IPS-15b (cell line): ENCODE measurements around the gene HELZ.

Experiments
- H3K27me3 ChIP-seq: one replicate; pipeline ENCODE4 v1.6.1; 2013; ENCODE audit warnings: low read length; ENCODE audit not compliant: control insufficient read depth, insufficient read depth
- H3K36me3 ChIP-seq: one replicate; pipeline ENCODE4 v1.6.1; 2013; ENCODE audit warnings: low read length; ENCODE audit not compliant: control insufficient read depth, insufficient read depth
- H3K4me1 ChIP-seq: one replicate; pipeline ENCODE4 v1.6.1; 2013; ENCODE audit warnings: mild to moderate bottlenecking, low read length; ENCODE audit not compliant: control insufficient read depth, insufficient read depth
- H3K4me3 ChIP-seq: one replicate; pipeline ENCODE4 v1.5.1; 2013; ENCODE audit warnings: low read depth, low read length
- H3K9ac ChIP-seq: one replicate; pipeline ENCODE4 v1.6.1; 2013; ENCODE audit warnings: low read depth, mild to moderate bottlenecking, low read length
- H3K9me3 ChIP-seq: one replicate; pipeline ENCODE4 v1.6.1; 2013; ENCODE audit warnings: mild to moderate bottlenecking, low read length; ENCODE audit not compliant: control insufficient read depth, insufficient read depth

HELZ gene

GRCh38 chr17:67067571-67068482, 177.2 kb downstream of the HELZ start:
- Histone ChIP-seq H3K4me1 (no peaks in the 10 kb centered on the region), H3K27me3 (no peaks in the 10 kb centered on the region), H3K4me3 (no peak overlapping the region)

GRCh38 chr17:67066717-67067116, 178.3 kb downstream of the HELZ start:
- Histone ChIP-seq H3K4me3 (no peak overlapping the region), H3K4me1 (no peaks in the 10 kb centered on the region), H3K36me3 (no peaks in the 10 kb centered on the region), H3K9ac (no peak overlapping the region), H3K9me3 (no peaks in the 10 kb centered on the region), H3K27me3 (no peaks in the 10 kb centered on the region)

More at GRCh38 chr17:67067571-67068482, 177.2 kb downstream of the HELZ start:
- Histone ChIP-seq H3K9ac (no peak overlapping the region), H3K9me3 (no peaks in the 10 kb centered on the region), H3K36me3 (no peaks in the 10 kb centered on the region)

- Histone ChIP-seq H3K27me3 (no peaks in the 10 kb centered on the region), H3K36me3 (no peaks in the 10 kb centered on the region), H3K4me3 (no peak overlapping the region), H3K9ac (no peak overlapping the region), H3K4me1 (no peaks in the 10 kb centered on the region), H3K9me3 (no peaks in the 10 kb centered on the region)
Observed at GRCh38 chr17:67063141-67063540, 181.9 kb downstream of the HELZ start.

DNA sequence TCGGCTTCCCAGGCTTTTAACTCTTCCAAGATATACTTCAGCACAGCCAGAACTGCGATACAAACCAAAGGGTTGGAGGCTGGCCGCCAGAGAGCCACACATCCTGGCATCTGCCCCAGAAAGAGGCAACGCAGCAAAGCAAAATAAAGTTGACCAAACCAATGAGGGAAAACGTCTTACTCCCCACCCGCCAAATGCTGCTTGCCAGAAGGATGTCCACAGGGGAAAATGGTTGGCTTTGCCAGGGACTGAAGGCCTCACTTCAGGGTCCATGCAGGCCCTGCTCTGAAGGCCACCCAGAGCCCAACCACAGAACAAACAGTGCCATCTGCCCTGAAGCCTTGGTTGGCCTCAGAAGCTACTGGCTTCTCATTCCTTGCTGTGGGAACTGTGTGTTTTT, 185.6 kb downstream of the HELZ start:
- H3K4me3 ChIP-seq, result no peak overlapping the region
- no peaks in the 10 kb centered on the region for H3K27me3 ChIP-seq
- H3K9me3 ChIP-seq, result no peaks in the 10 kb centered on the region
- H3K9ac ChIP-seq, result no peak overlapping the region
- H3K4me1 ChIP-seq, result no peaks in the 10 kb centered on the region
- H3K36me3 ChIP-seq, result no peaks in the 10 kb centered on the region

DNA sequence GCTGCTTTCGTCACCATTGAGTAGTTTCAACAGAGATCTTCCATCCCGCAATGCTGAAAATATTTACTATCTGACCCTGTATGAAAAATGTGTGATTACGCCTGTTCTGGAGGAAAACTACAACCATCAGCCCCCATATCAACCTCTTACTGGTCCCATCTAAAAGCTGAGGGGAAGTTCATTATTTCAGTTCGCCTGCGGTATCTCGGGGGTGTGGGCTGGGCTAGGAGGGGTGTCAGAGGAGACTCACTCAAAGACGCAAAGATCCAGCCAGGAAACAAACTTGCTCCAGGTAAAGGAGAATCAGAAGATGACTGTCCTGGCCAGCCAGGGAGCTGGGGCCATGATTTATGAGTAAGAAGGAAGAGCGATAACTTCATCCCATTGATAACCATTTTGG, 187.0 kb downstream of the HELZ start:
- Histone ChIP-seq H3K36me3 (no peaks in the 10 kb centered on the region), H3K9ac (no peak overlapping the region), H3K27me3 (no peaks in the 10 kb centered on the region), H3K4me1 (no peaks in the 10 kb centered on the region), H3K4me3 (no peak overlapping the region), H3K9me3 (no peaks in the 10 kb centered on the region)

DNA sequence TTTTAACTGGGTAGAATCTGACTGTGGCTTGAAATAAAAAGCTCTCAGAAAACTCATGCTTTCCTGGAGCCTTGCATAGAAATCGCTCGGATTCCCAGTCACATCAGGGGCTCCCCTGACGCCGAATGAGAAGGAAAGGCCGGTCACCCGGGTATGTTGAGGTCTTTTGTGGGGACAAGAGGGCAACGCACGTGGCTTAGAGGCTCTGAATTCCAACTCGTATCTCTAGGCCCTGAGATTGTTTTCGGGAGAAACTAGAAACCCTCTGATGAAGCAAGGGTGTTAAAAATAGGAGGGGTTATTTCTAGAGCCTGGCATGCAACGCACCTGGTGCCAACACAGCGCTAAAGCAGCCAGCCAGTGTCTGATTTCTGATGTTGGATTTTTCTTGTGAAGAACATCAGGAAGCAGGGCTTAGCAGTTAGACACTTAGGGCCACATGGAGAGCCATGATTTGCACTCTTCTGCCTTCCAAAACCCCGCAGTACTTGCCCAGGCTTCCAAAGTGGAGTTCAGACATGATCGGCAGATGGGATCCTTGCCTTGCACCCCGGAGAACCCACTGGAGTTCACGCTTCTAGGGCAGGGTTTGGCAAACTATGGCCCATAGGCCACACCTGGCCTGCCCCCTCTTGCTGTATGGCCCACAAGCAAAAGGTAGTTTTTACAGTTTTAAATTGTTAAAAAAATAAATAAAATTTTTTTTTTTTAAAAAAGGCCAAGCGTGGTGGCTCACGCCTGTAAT, 188.1 kb downstream of the HELZ start:
- H3K27me3 ChIP-seq, result no peaks in the 10 kb centered on the region
- H3K9me3 ChIP-seq, result no peaks in the 10 kb centered on the region

GRCh38 chr17:67055811-67056745, 188.9 kb downstream of the HELZ start:
- H3K27me3 ChIP-seq, result no peaks in the 10 kb centered on the region
- H3K4me3 ChIP-seq, result no peak overlapping the region
- no peaks in the 10 kb centered on the region for H3K36me3 ChIP-seq
- H3K9ac ChIP-seq, result no peak overlapping the region
- no peaks in the 10 kb centered on the region for H3K4me1 ChIP-seq
- H3K9me3 ChIP-seq, result no peaks in the 10 kb centered on the region

More for the DNA sequence above, 188.1 kb downstream of the HELZ start:
- no peaks in the 10 kb centered on the region for H3K36me3 ChIP-seq
- no peak overlapping the region for H3K9ac ChIP-seq
- H3K4me3 ChIP-seq, result no peak overlapping the region
- no peaks in the 10 kb centered on the region for H3K4me1 ChIP-seq

- Histone ChIP-seq H3K27me3 (no peaks in the 10 kb centered on the region), H3K4me1 (no peaks in the 10 kb centered on the region)
Observed at GRCh38 chr17:67055041-67055443, 190.0 kb downstream of the HELZ start.

GRCh38 chr17:67054608-67055007, 190.4 kb downstream of the HELZ start:
- Histone ChIP-seq H3K4me3 (no peak overlapping the region), H3K36me3 (no peaks in the 10 kb centered on the region), H3K9ac (no peak overlapping the region), H3K9me3 (no peaks in the 10 kb centered on the region), H3K27me3 (no peaks in the 10 kb centered on the region), H3K4me1 (no peaks in the 10 kb centered on the region)

More at GRCh38 chr17:67055041-67055443, 190.0 kb downstream of the HELZ start:
- Histone ChIP-seq H3K4me3 (no peak overlapping the region), H3K9me3 (no peaks in the 10 kb centered on the region), H3K36me3 (no peaks in the 10 kb centered on the region), H3K9ac (no peak overlapping the region)

DNA sequence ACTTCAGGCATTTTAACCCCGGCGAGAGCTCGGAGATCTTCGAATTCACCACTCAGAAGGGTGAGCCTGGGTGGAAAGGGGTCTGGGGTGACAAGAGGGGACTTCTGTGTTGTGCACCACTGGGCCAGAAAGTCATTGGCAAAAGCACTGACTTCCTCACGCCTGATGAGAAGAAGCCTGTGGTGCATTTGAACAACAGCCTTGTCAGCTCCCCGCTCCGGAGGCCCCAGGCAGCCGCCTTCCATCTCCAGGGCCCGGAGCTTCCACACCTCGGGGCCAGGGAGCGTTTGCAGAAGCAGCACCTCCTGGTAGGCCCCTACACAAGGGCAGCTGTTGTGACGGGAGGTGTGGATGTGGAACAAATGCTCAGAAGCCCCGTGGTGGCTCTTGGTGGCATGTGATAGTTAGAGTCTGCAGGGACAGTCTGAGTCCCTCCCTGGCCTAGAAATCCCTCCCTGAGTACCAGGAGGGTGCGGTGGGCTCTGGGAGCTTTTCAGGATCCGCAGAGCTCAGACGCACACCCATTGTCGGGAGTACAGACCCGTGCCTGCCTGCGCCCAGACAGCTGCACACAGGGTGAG, 190.9 kb downstream of the HELZ start:
- H3K27me3 ChIP-seq, result no peaks in the 10 kb centered on the region
- no peaks in the 10 kb centered on the region for H3K4me1 ChIP-seq
- H3K4me3 ChIP-seq, result no peak overlapping the region
- H3K9ac ChIP-seq, result no peak overlapping the region
- no peaks in the 10 kb centered on the region for H3K36me3 ChIP-seq
- H3K9me3 ChIP-seq, result no peaks in the 10 kb centered on the region

DNA sequence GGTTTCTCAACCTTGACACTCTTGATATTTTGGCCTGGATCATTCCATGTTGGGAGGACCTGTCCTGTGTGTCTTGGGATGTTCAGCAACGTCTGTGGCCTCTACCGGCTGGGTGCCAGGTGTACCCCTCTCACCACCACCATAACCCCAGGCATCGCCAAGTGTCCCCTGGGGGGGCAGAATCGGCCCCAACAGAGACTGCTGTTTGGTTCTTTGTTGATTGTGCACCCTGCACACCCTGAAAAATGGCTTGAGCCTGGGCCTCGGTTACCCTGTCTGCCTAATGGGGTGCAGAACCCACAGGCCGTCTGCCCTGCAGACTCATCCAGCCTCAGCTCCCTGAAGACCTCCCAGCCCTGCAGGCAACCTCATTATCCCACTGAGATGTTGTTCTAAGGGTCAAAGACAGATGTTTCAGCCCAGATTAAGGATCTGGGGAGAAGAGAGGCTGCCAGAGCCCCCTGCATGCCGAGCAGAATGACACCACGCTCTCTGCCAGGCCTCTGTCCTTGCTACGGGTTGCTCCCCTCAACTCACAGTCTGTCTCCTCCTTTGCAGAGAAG, 191.5 kb downstream of the HELZ start:
- Histone ChIP-seq H3K27me3 (no peaks in the 10 kb centered on the region), H3K9ac (no peak overlapping the region), H3K4me1 (no peaks in the 10 kb centered on the region), H3K9me3 (no peaks in the 10 kb centered on the region), H3K36me3 (no peaks in the 10 kb centered on the region), H3K4me3 (no peak overlapping the region)
